Measurements from ENCODE around the gene MTOR.
"Not testable (repeated sequence)": the region's sequence is repeated elsewhere in the genome, so short reads cannot be mapped to it uniquely, and the experiment has no call there.

MTOR gene

GRCh38 chr1:11099310-11100148 is 162.8 kb downstream of the MTOR start, which contains the start of gene EXOSC10:
Gene EXOSC10, minus strand, starts transcription at chr1:11099869. Its CDS starts 38 bp downstream, at chr1:11099831.
- peak; percentile 83 for DNase-seq (ENCODE audit: low read depth)
- H3K4me3 ChIP-seq (ENCODE audit: low read length) = peak within 1 kb of the TSS; percentile 92
- TF ChIP-seq, protein P1, sequence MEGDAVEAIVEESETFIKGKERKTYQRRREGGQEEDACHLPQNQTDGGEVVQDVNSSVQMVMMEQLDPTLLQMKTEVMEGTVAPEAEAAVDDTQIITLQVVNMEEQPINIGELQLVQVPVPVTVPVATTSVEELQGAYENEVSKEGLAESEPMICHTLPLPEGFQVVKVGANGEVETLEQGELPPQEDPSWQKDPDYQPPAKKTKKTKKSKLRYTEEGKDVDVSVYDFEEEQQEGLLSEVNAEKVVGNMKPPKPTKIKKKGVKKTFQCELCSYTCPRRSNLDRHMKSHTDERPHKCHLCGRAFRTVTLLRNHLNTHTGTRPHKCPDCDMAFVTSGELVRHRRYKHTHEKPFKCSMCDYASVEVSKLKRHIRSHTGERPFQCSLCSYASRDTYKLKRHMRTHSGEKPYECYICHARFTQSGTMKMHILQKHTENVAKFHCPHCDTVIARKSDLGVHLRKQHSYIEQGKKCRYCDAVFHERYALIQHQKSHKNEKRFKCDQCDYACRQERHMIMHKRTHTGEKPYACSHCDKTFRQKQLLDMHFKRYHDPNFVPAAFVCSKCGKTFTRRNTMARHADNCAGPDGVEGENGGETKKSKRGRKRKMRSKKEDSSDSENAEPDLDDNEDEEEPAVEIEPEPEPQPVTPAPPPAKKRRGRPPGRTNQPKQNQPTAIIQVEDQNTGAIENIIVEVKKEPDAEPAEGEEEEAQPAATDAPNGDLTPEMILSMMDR (conservative IDR thresholded peaks at IDR 0.05; ENCODE audit: low read length) = no peak

DNA sequence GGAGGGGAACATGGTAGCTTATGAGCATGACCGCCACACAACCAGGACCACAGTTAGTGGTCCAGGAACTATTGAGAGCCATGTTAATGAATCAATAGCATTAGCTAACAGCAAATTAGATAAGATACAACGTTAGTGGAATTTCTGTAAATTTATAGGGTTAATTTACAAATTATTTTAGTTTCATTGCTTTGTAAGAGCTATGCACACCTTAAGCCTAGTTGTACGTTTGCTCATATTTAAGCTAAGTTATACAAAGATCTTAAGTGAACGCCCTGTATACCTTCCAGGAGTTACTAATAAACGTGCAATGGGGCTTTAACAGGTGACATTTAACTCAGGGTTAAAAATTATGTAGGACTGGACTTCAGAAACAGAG is 163.4 kb downstream of the MTOR start:
- TF ChIP-seq, protein P1 (conservative IDR thresholded peaks at IDR 0.05; ENCODE audit: low read length) = no peak
- peak overlapping the region; percentile 92 for H3K4me3 ChIP-seq (ENCODE audit: low read length)
- no peak for DNase-seq (ENCODE audit: low read depth)

GRCh38 chr1:11083784-11084183 is 178.6 kb downstream of the MTOR start:
- not testable (repeated sequence) for H3K4me3 ChIP-seq (ENCODE audit: low read length); DNase-seq (ENCODE audit: low read depth)

GRCh38 chr1:11080931-11081330 is 181.4 kb downstream of the MTOR start:
- TF ChIP-seq, protein P1 (conservative IDR thresholded peaks at IDR 0.05; ENCODE audit: low read length) = no peak
- no peak for DNase-seq (ENCODE audit: low read depth)
- H3K4me3 ChIP-seq (ENCODE audit: low read length) = no peak overlapping the region

- peak; percentile 88 for DNase-seq (ENCODE audit: low read depth)
- TF ChIP-seq, protein P1 (conservative IDR thresholded peaks at IDR 0.05; ENCODE audit: low read length) = no peak
- H3K4me3 ChIP-seq (ENCODE audit: low read length) = no peak overlapping the region
These were observed 183.7 kb downstream of the MTOR start for GRCh38 chr1:11078631-11079030.

- not testable (repeated sequence) for H3K4me3 ChIP-seq (ENCODE audit: low read length); DNase-seq (ENCODE audit: low read depth)
These were observed 189.0 kb downstream of the MTOR start for GRCh38 chr1:11073398-11073797.

DNA sequence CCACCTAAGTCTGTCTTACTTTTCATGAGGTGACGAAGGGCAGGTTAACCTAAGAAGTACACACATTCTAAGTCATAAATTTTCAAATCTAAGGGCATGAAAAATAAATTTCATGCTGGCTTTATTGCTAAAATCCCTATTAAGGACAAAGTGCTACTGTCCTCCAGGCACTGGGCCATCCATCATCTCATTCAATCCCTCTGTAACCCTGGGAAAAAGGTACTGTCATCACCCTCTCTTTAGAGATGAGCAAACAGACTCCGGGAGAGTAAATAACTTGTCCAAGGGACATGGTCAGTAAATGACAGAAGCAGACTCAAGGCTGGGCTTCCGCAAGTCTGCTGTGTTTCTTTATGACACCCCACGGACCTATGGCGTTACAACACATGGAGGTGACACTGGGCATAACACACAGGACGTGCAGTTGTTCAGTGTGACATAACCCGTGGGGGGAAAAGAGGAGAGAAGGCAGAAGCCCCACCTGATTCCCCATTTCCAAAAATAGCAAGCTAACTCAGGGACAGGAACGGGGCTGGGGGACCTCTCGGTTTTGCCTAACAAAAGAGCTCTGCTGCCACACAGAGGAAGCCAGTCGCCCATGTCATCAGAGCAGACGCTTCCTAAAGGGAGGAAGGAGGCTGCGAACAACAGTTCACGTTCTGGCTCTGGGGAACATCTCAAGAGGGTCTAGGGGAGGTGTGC is 190.0 kb downstream of the MTOR start:
- DNase-seq (ENCODE audit: low read depth) = no peak
- no peak overlapping the region for H3K4me3 ChIP-seq (ENCODE audit: low read length)
- TF ChIP-seq, protein P1 (conservative IDR thresholded peaks at IDR 0.05; ENCODE audit: low read length) = no peak
